ENCODE results near the gene GLYATL1. TPM values are rescaled to one million over a fixed set of nuclear protein-coding genes. Genes with fewer than 3 reads are reported as not detected.

Gene GLYATL1
- polyA plus RNA-seq, 2 donors = 0.08 to 0.18 TPM

DNA sequence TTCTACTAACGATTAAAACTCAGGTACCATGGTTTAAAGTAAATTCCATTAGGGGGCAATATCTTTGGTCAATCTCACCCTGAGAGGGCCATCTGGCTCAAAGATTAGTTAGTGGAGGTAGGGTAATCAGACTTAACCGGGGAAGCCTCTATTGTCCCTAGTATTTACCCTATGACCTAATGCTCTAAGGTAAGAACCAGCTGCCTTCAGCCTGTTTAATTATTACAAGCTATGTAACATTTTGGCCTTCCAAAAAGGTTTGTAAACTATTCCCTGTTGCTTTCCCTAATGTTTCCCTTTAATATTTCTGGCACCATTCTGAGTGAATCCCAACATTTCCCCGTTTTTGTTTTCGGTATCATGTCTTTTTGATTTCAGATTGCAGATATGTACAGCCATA is 15.1 kb upstream of the GLYATL1 start:
- H3K4me1 ChIP-seq (ENCODE audit: control insufficient read depth in 2 of 2, insufficient read depth in 2 of 2, low read length in 1 of 2) = peaks cover 5 to 9% of the 10 kb centered on the region in 2 donors
- H3K27ac ChIP-seq (ENCODE audit: low read depth in 2 of 2, low read length in 1 of 2) = no peak overlapping the region
- H3K36me3 ChIP-seq (ENCODE audit: control insufficient read depth in 2 of 2, insufficient read depth in 2 of 2, low read length in 1 of 2) = no peaks in the 10 kb centered on the region
- H3K27me3 ChIP-seq (ENCODE audit: control insufficient read depth in 1 of 2, insufficient read depth in 2 of 2, low read length in 2 of 2) = no peaks in the 10 kb centered on the region
- no peak overlapping the region for H3K4me3 ChIP-seq (ENCODE audit: low read depth in 1 of 2, low read length in 2 of 2)
- WGBS, 2 donors = 57 to 59% methylated on average over 4 of the region's 4 CpGs
- H3K9me3 ChIP-seq (ENCODE audit: control insufficient read depth in 2 of 2, insufficient read depth in 1 of 2, low read depth in 1 of 2, low read length in 1 of 2) = no peaks in the 10 kb centered on the region

DNA sequence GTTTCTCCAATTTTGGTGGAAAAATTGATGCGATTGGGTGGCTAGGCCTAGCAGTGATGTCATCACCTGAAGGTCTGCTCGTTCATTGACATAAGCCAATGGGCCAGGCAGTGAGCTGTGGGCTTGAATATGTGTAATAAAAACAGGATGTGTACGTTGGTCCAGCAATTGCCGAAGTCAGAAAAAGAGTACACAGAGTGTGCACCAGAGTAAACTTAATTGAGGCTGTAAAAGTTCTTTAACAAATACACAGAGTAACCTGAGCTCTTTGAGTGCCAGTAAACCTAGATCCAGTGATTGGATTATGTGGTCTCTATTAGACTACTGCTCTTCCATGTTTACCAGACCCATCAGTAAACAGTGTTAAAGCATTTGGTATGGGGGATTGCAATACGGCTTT is 13.0 kb upstream of the GLYATL1 start:
- 70 to 77% methylated on average over 5 of the region's 5 CpGs for WGBS, 2 donors
- H3K36me3 ChIP-seq (ENCODE audit: control insufficient read depth in 2 of 2, insufficient read depth in 2 of 2, low read length in 1 of 2) = no peaks in the 10 kb centered on the region
- no peaks in the 10 kb centered on the region for H3K9me3 ChIP-seq (ENCODE audit: control insufficient read depth in 2 of 2, insufficient read depth in 1 of 2, low read depth in 1 of 2, low read length in 1 of 2)
- H3K4me1 ChIP-seq (ENCODE audit: control insufficient read depth in 2 of 2, insufficient read depth in 2 of 2, low read length in 1 of 2) = peaks cover 5 to 9% of the 10 kb centered on the region in 2 donors
- no peak overlapping the region for H3K4me3 ChIP-seq (ENCODE audit: low read depth in 1 of 2, low read length in 2 of 2)
- H3K27me3 ChIP-seq (ENCODE audit: control insufficient read depth in 1 of 2, insufficient read depth in 2 of 2, low read length in 2 of 2) = peaks cover 0 to 2% of the 10 kb centered on the region in 2 donors
- H3K27ac ChIP-seq (ENCODE audit: low read depth in 2 of 2, low read length in 1 of 2) = no peak overlapping the region

DNA sequence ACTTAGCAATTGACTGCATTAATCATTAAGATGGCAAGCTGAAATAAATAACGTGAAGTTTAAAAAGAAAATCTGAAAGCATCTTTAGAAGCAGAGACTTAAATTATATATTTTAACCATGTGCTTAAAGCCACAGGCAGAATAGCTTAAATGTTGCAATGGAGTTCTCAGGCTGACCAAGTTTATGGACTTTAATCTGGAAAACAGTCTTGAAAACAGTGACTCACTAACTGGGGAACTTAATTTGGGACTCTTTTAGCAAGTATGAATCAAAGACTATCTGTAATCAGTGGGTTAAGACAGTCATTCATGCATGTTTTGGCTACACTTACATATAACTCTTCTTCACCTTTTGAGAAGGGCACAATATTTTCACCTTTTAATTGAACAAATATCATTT is 12.6 kb upstream of the GLYATL1 start:
- 57 to 68% methylated on average over 1 of the region's 1 CpG for WGBS, 2 donors
- H3K9me3 ChIP-seq (ENCODE audit: control insufficient read depth in 2 of 2, insufficient read depth in 1 of 2, low read depth in 1 of 2, low read length in 1 of 2) = no peaks in the 10 kb centered on the region
- peaks cover 5 to 9% of the 10 kb centered on the region in 2 donors for H3K4me1 ChIP-seq (ENCODE audit: control insufficient read depth in 2 of 2, insufficient read depth in 2 of 2, low read length in 1 of 2)
- H3K4me3 ChIP-seq (ENCODE audit: low read depth in 1 of 2, low read length in 2 of 2) = no peak overlapping the region
- H3K36me3 ChIP-seq (ENCODE audit: control insufficient read depth in 2 of 2, insufficient read depth in 2 of 2, low read length in 1 of 2) = no peaks in the 10 kb centered on the region
- peaks cover 0 to 2% of the 10 kb centered on the region in 2 donors for H3K27me3 ChIP-seq (ENCODE audit: control insufficient read depth in 1 of 2, insufficient read depth in 2 of 2, low read length in 2 of 2)
- no peak overlapping the region for H3K27ac ChIP-seq (ENCODE audit: low read depth in 2 of 2, low read length in 1 of 2)

DNA sequence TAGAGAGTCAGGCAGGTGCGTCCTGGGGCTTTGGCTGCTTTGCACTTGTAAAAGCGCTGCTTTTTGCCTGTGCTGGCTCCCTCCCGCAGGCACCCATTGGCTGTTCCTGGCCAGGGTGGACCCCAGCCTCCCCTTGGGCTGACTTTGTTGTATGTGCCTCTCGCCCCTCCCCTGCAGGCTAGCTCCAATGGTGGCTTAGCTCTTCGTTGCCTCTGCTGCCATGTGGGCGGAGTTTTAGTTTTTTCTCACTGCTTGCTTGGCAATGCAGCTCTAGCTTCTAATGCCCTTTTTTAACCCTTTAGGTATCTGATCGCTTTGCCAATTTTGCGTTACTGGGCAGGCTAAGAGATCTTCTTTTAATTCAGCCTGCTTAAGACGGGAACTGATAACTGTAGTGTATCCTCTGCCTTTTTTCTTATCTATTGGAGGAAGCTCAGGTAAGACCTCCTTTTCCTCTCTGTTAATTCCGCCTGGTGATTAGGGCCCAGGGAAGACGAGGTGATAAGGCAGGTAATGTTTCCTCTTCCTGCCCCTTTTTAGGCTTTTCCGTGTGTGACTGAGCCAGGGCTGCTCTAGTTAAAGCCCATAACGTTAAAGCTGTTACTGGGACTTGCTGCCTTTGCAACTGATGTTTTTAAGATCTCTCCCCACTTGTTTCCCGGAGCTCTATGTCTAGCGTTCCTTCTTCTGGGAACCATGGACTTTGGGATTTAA is 11.7 kb upstream of the GLYATL1 start:
- H3K27me3 ChIP-seq (ENCODE audit: control insufficient read depth in 1 of 2, insufficient read depth in 2 of 2, low read length in 2 of 2) = peaks cover 0 to 2% of the 10 kb centered on the region in 2 donors
- 6 to 8% methylated on average over 15 of the region's 15 CpGs for WGBS, 2 donors
- peaks cover 2 to 3% of the 10 kb centered on the region in 2 donors for H3K4me1 ChIP-seq (ENCODE audit: control insufficient read depth in 2 of 2, insufficient read depth in 2 of 2, low read length in 1 of 2)
- H3K4me3 ChIP-seq (ENCODE audit: low read depth in 1 of 2, low read length in 2 of 2) = no peak overlapping the region
- H3K36me3 ChIP-seq (ENCODE audit: control insufficient read depth in 2 of 2, insufficient read depth in 2 of 2, low read length in 1 of 2) = no peaks in the 10 kb centered on the region
- peak overlapping the region in 1 of 2 donors; percentile 60 for H3K27ac ChIP-seq (ENCODE audit: low read depth in 2 of 2, low read length in 1 of 2)
- no peaks in the 10 kb centered on the region for H3K9me3 ChIP-seq (ENCODE audit: control insufficient read depth in 2 of 2, insufficient read depth in 1 of 2, low read depth in 1 of 2, low read length in 1 of 2)

DNA sequence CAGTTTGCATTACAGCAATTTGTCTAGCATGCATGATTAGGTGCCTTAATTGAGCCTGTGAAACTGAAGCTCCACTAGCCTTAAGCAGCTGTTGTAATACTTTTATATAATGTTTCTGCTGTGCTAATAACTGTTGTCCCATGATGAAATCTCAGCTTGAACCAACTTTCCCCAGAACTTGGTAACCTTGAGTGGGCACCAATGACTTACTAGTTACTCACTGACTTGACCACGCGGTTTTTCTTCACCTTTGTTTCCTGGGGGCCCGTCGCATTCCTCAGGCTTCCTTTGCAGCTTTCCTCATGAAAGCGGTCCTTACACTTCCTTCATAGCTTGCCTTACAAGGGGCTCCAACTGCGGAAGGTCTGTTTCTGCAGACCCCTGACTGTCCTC is 11.2 kb upstream of the GLYATL1 start:
- H3K9me3 ChIP-seq (ENCODE audit: control insufficient read depth in 2 of 2, insufficient read depth in 1 of 2, low read depth in 1 of 2, low read length in 1 of 2) = no peaks in the 10 kb centered on the region
- no peaks in the 10 kb centered on the region for H3K36me3 ChIP-seq (ENCODE audit: control insufficient read depth in 2 of 2, insufficient read depth in 2 of 2, low read length in 1 of 2)
- H3K27me3 ChIP-seq (ENCODE audit: control insufficient read depth in 1 of 2, insufficient read depth in 2 of 2, low read length in 2 of 2) = peaks cover 0 to 2% of the 10 kb centered on the region in 2 donors
- no peak overlapping the region for H3K4me3 ChIP-seq (ENCODE audit: low read depth in 1 of 2, low read length in 2 of 2)
- 22 to 41% methylated on average over 6 of the region's 6 CpGs for WGBS, 2 donors
- H3K4me1 ChIP-seq (ENCODE audit: control insufficient read depth in 2 of 2, insufficient read depth in 2 of 2, low read length in 1 of 2) = peaks cover 2 to 3% of the 10 kb centered on the region in 2 donors
- H3K27ac ChIP-seq (ENCODE audit: low read depth in 2 of 2, low read length in 1 of 2) = no peak overlapping the region

DNA sequence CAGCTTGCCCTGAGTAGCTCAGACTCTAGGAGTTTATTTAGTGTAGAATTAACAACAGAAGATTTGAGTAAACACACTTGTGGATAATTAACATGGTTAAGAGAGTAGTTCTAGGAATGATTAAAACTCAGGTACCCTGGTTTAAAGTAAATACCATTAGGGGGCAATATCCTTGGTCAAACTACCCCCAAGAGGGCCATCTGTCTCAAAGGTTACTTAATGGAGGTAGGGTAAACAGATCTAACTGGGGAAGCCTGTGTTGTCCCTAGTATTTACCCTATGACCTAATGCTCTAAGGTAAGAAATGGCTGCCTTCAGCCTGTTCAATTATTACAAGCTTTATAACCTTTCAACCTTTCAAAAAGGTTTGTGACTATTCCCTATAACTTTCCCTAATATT is 10.6 kb upstream of the GLYATL1 start:
- Histone ChIP-seq H3K4me1 (ENCODE audit: control insufficient read depth in 2 of 2, insufficient read depth in 2 of 2, low read length in 1 of 2) (peaks cover 2 to 3% of the 10 kb centered on the region in 2 donors), H3K9me3 (ENCODE audit: control insufficient read depth in 2 of 2, insufficient read depth in 1 of 2, low read depth in 1 of 2, low read length in 1 of 2) (no peaks in the 10 kb centered on the region), H3K36me3 (ENCODE audit: control insufficient read depth in 2 of 2, insufficient read depth in 2 of 2, low read length in 1 of 2) (no peaks in the 10 kb centered on the region), H3K27me3 (ENCODE audit: control insufficient read depth in 1 of 2, insufficient read depth in 2 of 2, low read length in 2 of 2) (peaks cover 0 to 2% of the 10 kb centered on the region in 2 donors), H3K27ac (ENCODE audit: low read depth in 2 of 2, low read length in 1 of 2) (no peak overlapping the region), H3K4me3 (ENCODE audit: low read depth in 1 of 2, low read length in 2 of 2) (no peak overlapping the region)

DNA sequence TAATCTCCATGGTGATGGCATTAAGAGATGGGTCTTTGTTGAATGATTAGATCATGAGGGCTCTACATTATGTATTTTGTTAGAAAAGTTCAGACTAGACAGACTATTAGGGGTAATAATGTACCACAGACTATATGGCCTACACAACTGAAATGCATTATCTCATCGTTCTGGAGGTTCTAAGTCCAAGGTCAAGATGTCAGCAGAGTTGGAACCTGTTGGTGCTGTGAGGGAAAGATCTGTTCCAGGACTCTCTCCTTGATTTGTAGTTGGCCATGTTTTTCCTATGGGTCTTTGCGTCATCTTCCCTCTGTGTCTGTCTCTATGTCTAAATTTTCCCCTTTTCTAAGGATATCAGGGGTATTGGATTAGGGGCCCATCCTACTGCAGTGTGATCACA is 8.4 kb upstream of the GLYATL1 start:
- Histone ChIP-seq H3K27ac (ENCODE audit: low read depth in 2 of 2, low read length in 1 of 2) (no peak overlapping the region), H3K27me3 (ENCODE audit: control insufficient read depth in 1 of 2, insufficient read depth in 2 of 2, low read length in 2 of 2) (peaks cover 0 to 2% of the 10 kb centered on the region in 2 donors), H3K36me3 (ENCODE audit: control insufficient read depth in 2 of 2, insufficient read depth in 2 of 2, low read length in 1 of 2) (no peaks in the 10 kb centered on the region), H3K4me3 (ENCODE audit: low read depth in 1 of 2, low read length in 2 of 2) (no peak overlapping the region), H3K4me1 (ENCODE audit: control insufficient read depth in 2 of 2, insufficient read depth in 2 of 2, low read length in 1 of 2) (peaks cover 0 to 3% of the 10 kb centered on the region in 2 donors), H3K9me3 (ENCODE audit: control insufficient read depth in 2 of 2, insufficient read depth in 1 of 2, low read depth in 1 of 2, low read length in 1 of 2) (no peaks in the 10 kb centered on the region)
- 71 to 83% methylated on average over 2 of the region's 2 CpGs for WGBS, 2 donors

DNA sequence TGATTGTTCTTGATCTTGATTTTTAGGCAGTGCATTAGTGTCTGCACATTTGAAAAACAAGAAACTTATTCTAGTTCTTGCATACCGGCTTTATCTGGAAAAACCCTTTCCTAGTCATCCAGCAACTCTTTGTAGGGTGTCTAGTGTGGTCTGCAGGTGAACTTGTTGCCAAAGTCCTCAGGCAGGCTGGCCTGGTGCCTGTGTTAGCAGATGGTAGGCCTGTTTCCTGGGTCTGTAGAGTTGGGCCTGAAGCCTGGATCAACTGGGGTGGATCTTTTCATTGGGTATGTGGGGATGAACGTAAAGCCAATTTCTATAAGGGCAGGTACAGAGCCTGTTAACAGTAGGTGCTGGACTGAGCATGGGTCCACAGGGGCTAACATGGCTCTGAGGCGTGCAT is 5.6 kb upstream of the GLYATL1 start:
- Histone ChIP-seq H3K9me3 (ENCODE audit: control insufficient read depth in 2 of 2, insufficient read depth in 1 of 2, low read depth in 1 of 2, low read length in 1 of 2) (no peaks in the 10 kb centered on the region), H3K4me1 (ENCODE audit: control insufficient read depth in 2 of 2, insufficient read depth in 2 of 2, low read length in 1 of 2) (no peaks in the 10 kb centered on the region)
- WGBS, 2 donors = 72 to 81% methylated on average over 3 of the region's 3 CpGs

DNA sequence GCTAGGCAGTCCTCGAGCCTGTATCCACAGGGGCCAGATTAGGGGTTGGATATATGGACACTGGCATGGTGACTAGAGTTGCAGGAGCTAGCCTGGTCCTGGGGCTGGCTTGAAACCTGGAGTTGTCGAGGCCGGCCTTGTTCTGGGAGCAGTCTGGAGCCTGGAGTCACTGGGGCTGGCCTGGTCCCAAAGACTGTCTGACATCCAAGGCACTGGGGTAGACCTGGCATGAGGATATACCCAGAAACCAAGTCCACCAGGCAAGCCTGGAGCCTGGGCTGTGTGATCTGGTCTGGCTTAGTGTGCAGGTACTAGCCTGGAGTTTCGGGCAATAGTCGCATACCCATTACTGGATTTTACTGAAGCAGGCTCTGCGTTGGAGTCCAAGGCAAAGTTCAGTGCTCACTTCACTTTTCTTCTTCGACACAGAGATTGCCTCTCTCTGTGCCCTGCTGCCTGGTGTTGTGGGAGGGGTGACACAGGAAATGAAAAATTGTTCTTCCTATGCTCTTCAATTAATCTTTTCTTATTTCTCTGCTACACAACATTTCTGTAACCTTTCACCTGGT is 4.3 kb upstream of the GLYATL1 start:
- no peak overlapping the region for H3K4me3 ChIP-seq (ENCODE audit: low read depth in 1 of 2, low read length in 2 of 2)
- no peaks in the 10 kb centered on the region for H3K4me1 ChIP-seq (ENCODE audit: control insufficient read depth in 2 of 2, insufficient read depth in 2 of 2, low read length in 1 of 2)
- H3K27me3 ChIP-seq (ENCODE audit: control insufficient read depth in 1 of 2, insufficient read depth in 2 of 2, low read length in 2 of 2) = no peaks in the 10 kb centered on the region
- no peak overlapping the region for H3K27ac ChIP-seq (ENCODE audit: low read depth in 2 of 2, low read length in 1 of 2)
- no peaks in the 10 kb centered on the region for H3K36me3 ChIP-seq (ENCODE audit: control insufficient read depth in 2 of 2, insufficient read depth in 2 of 2, low read length in 1 of 2)
- WGBS, 2 donors = 89 to 93% methylated on average over 7 of the region's 7 CpGs
- no peaks in the 10 kb centered on the region for H3K9me3 ChIP-seq (ENCODE audit: control insufficient read depth in 2 of 2, insufficient read depth in 1 of 2, low read depth in 1 of 2, low read length in 1 of 2)

More for the DNA sequence above, 5.6 kb upstream of the GLYATL1 start:
- Histone ChIP-seq H3K27me3 (ENCODE audit: control insufficient read depth in 1 of 2, insufficient read depth in 2 of 2, low read length in 2 of 2) (peaks cover 0 to 2% of the 10 kb centered on the region in 2 donors), H3K27ac (ENCODE audit: low read depth in 2 of 2, low read length in 1 of 2) (no peak overlapping the region), H3K4me3 (ENCODE audit: low read depth in 1 of 2, low read length in 2 of 2) (no peak overlapping the region), H3K36me3 (ENCODE audit: control insufficient read depth in 2 of 2, insufficient read depth in 2 of 2, low read length in 1 of 2) (no peaks in the 10 kb centered on the region)

DNA sequence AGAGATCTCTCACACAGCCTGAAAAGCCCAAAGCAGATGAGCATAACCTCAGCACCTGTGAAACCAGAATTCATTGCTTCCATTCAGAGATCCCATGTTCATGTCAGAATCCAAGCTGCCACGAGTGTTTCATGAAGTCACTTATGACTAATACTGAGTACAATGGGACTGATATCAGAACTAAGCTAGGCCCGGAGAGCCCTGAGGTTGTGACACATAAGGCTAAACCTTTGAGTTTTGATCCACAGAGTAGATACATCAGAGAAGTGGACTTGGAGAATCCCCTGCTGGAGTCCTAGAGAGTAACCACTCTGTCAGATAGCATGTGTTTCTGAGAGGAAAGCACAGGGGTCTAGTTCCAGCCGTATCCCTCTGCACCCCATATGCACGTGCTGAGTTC is 890 bp upstream of the GLYATL1 start:
- Histone ChIP-seq H3K27ac (ENCODE audit: low read depth in 2 of 2, low read length in 1 of 2) (no peak overlapping the region), H3K27me3 (ENCODE audit: control insufficient read depth in 1 of 2, insufficient read depth in 2 of 2, low read length in 2 of 2) (no peaks in the 10 kb centered on the region), H3K36me3 (ENCODE audit: control insufficient read depth in 2 of 2, insufficient read depth in 2 of 2, low read length in 1 of 2) (no peaks in the 10 kb centered on the region), H3K9me3 (ENCODE audit: control insufficient read depth in 2 of 2, insufficient read depth in 1 of 2, low read depth in 1 of 2, low read length in 1 of 2) (no peaks in the 10 kb centered on the region), H3K4me3 (ENCODE audit: low read depth in 1 of 2, low read length in 2 of 2) (no peak overlapping the region), H3K4me1 (ENCODE audit: control insufficient read depth in 2 of 2, insufficient read depth in 2 of 2, low read length in 1 of 2) (no peaks in the 10 kb centered on the region)
- 58 to 61% methylated on average over 4 of the region's 4 CpGs for WGBS, 2 donors
